CD8-positive, alpha-beta memory T cell (primary cell): ENCODE measurements around the gene NSUN3. TPM values are rescaled to one million over a fixed set of nuclear protein-coding genes. Genes with fewer than 3 reads are reported as not detected.

Experiments used
- CTCF ChIA-PET: fragments of 350-600 bp; sonication (Branson Sonifier 250); formaldehyde crosslinking; loops from one replicate; lab custom pipeline; 2021; ENCODE audit warnings: antibody characterized with exemption; lab: Charles Lee
- POLR2A ChIA-PET: fragments of 350-600 bp; sonication (Branson Sonifier 250); formaldehyde crosslinking; loops from one replicate; lab custom pipeline; 2021; ENCODE audit warnings: antibody characterized with exemption; lab: Charles Lee
- DNase-seq, 5 donors: peaks; one replicate each; pipeline versions ENCODE4 v3.0.0 to v3.0.0-alpha.2; 2020 to 2022; ENCODE audit warnings: mixed read lengths in 1 of 5
- H3K27ac ChIP-seq: one replicate; pipeline ENCODE4 v1.7.0; 2013; ENCODE audit warnings: low read depth, mild to moderate bottlenecking, low read length, moderate library complexity
- H3K27me3 ChIP-seq: 2 replicates; pipeline ENCODE4 v1.7.0; 2013; ENCODE audit warnings: low read length, mild to moderate bottlenecking; ENCODE audit not compliant: insufficient read depth, poor library complexity, severe bottlenecking
- H3K36me3 ChIP-seq: 2 replicates; pipeline ENCODE4 v1.7.0; 2013; ENCODE audit warnings: mild to moderate bottlenecking, low read length, moderate library complexity; ENCODE audit not compliant: insufficient read depth
- H3K4me1 ChIP-seq: 2 replicates; pipeline ENCODE4 v1.7.0; 2013; ENCODE audit warnings: mild to moderate bottlenecking, low read length, moderate library complexity; ENCODE audit not compliant: insufficient read depth
- H3K4me3 ChIP-seq: 2 replicates; pipeline ENCODE4 v1.7.0; 2013; ENCODE audit warnings: mild to moderate bottlenecking, low read length
- H3K9me3 ChIP-seq: 2 replicates; pipeline ENCODE4 v1.7.0; 2013; ENCODE audit warnings: mild to moderate bottlenecking, low read length
- H3K27ac Mint-ChIP-seq, 8 donors: one replicate each; pipeline ENCODE4 v1.8.0; 2020 to 2021; ENCODE audit warnings: mixed read lengths in 8 of 8, mild to moderate bottlenecking in 6 of 8, inconsistent platforms in 3 of 8, moderate library complexity in 3 of 8
- H3K27me3 Mint-ChIP-seq, 2 donors: one replicate each; pipeline ENCODE4 v1.8.0; 2020 to 2021; ENCODE audit warnings: mixed read lengths in 2 of 2, mild to moderate bottlenecking in 1 of 2, moderate library complexity in 1 of 2
- H3K36me3 Mint-ChIP-seq, 3 donors: one replicate each; pipeline ENCODE4 v1.8.0; 2020 to 2021; ENCODE audit warnings: mixed read lengths in 3 of 3, inconsistent platforms in 1 of 3, mild to moderate bottlenecking in 1 of 3
- H3K4me1 Mint-ChIP-seq, 3 donors: one replicate each; pipeline ENCODE4 v1.8.0; 2020 to 2021; ENCODE audit warnings: mixed read lengths in 3 of 3, inconsistent platforms in 1 of 3, mild to moderate bottlenecking in 1 of 3
- H3K4me3 Mint-ChIP-seq, 7 donors: one replicate each; pipeline ENCODE4 v1.8.0; 2020 to 2021; ENCODE audit warnings: mixed read lengths in 7 of 7, mild to moderate bottlenecking in 6 of 7, moderate library complexity in 4 of 7, inconsistent platforms in 2 of 7
- H3K9me3 Mint-ChIP-seq, 5 donors: one replicate each; pipeline ENCODE4 v1.8.0; 2020 to 2022; ENCODE audit warnings: mixed read lengths in 5 of 5, mild to moderate bottlenecking in 3 of 5, moderate library complexity in 2 of 5, inconsistent platforms in 1 of 5
- polyA plus RNA-seq: library from polyadenylated mRNA; unstranded; fragments of 300-500 nt; fragmentation: Illumina TruSeq; gene quantifications from one replicate; pipeline ENCODE4 v1.2.3, GENCODE V29; 2021
- total RNA-seq, 2 experiments: library from RNA; stranded (reverse); gene quantifications; one replicate each; pipeline ENCODE4 v1.2.3, GENCODE V29; 2021

NSUN3 gene
- total and polyA plus RNA-seq, 3 experiments from 2014 or later: 6.8 to 14.4 (median 13.4) TPM

- Histone ChIP-seq H3K27me3 (no peaks in the 10 kb centered on the region), H3K36me3 (no peaks in the 10 kb centered on the region), H3K27ac (no peak overlapping the region), H3K4me1 (no peaks in the 10 kb centered on the region), H3K9me3 (no peaks in the 10 kb centered on the region), H3K4me3 (no peak overlapping the region)
- H3K4me3 Mint-ChIP-seq: no peak overlapping the region
- peaks cover 0 to 7% of the 10 kb centered on the region in 2 donors for H3K27me3 Mint-ChIP-seq
- H3K4me1 Mint-ChIP-seq: peaks cover 0 to 6% (median 0%) of the 10 kb centered on the region in 3 donors
- no peaks in the 10 kb centered on the region for H3K9me3 Mint-ChIP-seq
- DNase-seq: no peak
- POLR2A ChIA-PET: no interaction called here
- no peak overlapping the region for H3K27ac Mint-ChIP-seq
- CTCF ChIA-PET: no interaction called here
- no peaks in the 10 kb centered on the region for H3K36me3 Mint-ChIP-seq
Measured at GRCh38 chr3:94176988-94177745, 114.3 kb downstream of the NSUN3 start.

Other genes with a start within 250 kb of the NSUN3 start
- gene PROS1, start 89.2 kb upstream of the NSUN3 start, total RNA-seq: under 1 TPM; 0.22 to 0.40 TPM
- gene PROS1, start 89.2 kb upstream of the NSUN3 start, polyA plus RNA-seq: not detected
- 10 to 100 TPM; 13.7 to 18.0 TPM for gene ARL13B, start 82.9 kb upstream of the NSUN3 start, total RNA-seq
- 6.5 TPM for gene ARL13B, start 82.9 kb upstream of the NSUN3 start, polyA plus RNA-seq
- not detected for gene STX19, start 34.5 kb upstream of the NSUN3 start, total RNA-seq
- gene STX19, start 34.5 kb upstream of the NSUN3 start, polyA plus RNA-seq: not detected
- 1 to 10 TPM; 6.9 to 7.9 TPM for gene DHFR2, start 145 bp upstream of the NSUN3 start, total RNA-seq
- gene DHFR2, start 145 bp upstream of the NSUN3 start, polyA plus RNA-seq: 5.9 TPM